Aorta (tissue), 5 donors: ENCODE results near the gene DYNLT4. TPM values are rescaled to one million over a fixed set of nuclear protein-coding genes. Genes with fewer than 3 reads are reported as not detected.

Experiments
- ATAC-seq: fragments of 200-7000 bp; cut with Tn5 transposase; one replicate; pipeline ENCODE4 v1.9.1; 2022; ENCODE audit warnings: moderate library complexity; ENCODE audit not compliant: low FRiP score
- DNase-seq, 2 donors: peaks; one replicate each; pipeline ENCODE4 v3.0.0-alpha.2; 2020
- H3K27ac ChIP-seq, 2 donors: one replicate each; pipeline ENCODE4 v1.5.1; 2013; ENCODE audit warnings: low read length in 2 of 2, mild to moderate bottlenecking in 2 of 2, moderate library complexity in 2 of 2, control low read depth in 1 of 2, inconsistent platforms in 1 of 2, low read depth in 1 of 2
- H3K27me3 ChIP-seq, 2 donors: one replicate each; pipeline ENCODE4 v1.6.1; 2013; ENCODE audit warnings: control low read depth in 1 of 2, low read length in 1 of 2, mild to moderate bottlenecking in 1 of 2, moderate library complexity in 1 of 2; ENCODE audit not compliant: insufficient read depth in 2 of 2, control insufficient read depth in 1 of 2
- H3K36me3 ChIP-seq, 2 donors: one replicate each; pipeline ENCODE4 v1.6.1; 2013; ENCODE audit warnings: control low read depth in 1 of 2, low read length in 1 of 2, mild to moderate bottlenecking in 1 of 2; ENCODE audit not compliant: insufficient read depth in 2 of 2, control insufficient read depth in 1 of 2
- H3K4me1 ChIP-seq, 2 donors: one replicate each; pipeline ENCODE4 v1.6.1; 2013; ENCODE audit warnings: low read length in 2 of 2, control low read depth in 1 of 2, mild to moderate bottlenecking in 1 of 2, moderate library complexity in 1 of 2; ENCODE audit not compliant: insufficient read depth in 2 of 2, control insufficient read depth in 1 of 2
- H3K4me3 ChIP-seq, 2 donors: one replicate each; pipeline ENCODE4 v1.5.1; 2013; ENCODE audit warnings: low read length in 2 of 2, control low read depth in 1 of 2, mild to moderate bottlenecking in 1 of 2
- H3K9me3 ChIP-seq: one replicate; pipeline ENCODE4 v1.6.1; 2013; ENCODE audit warnings: mild to moderate bottlenecking, low read length; ENCODE audit not compliant: control insufficient read depth
- WGBS, 2 donors: extraction: QIAGEN DNeasy Blood & Tissue Kit; methylation state at CpG; one replicate each; pipeline ENCODE4 v1.1.7; 2013; 5-methylcytosine and 5-hydroxymethylcytosine counted together
- intact Hi-C, 2 donors: fragments of 100-400 bp; cut with DNase I; formaldehyde crosslinking; loops; one replicate each; pipeline versions ENCODE4 v1.14.2 to v1.15.0; 2022
- polyA plus RNA-seq, 2 donors: library from polyadenylated mRNA; stranded (reverse); fragments of 200-250 nt; gene quantifications; one replicate each; pipeline ENCODE4 v1.2.3, GENCODE V29; 2013
- total RNA-seq, 2 donors: library from RNA; stranded (reverse); fragmentation: NEBNext Ultra II Directional; extraction: Animal tissue kit (Norgen Biotek cat#: 25700); gene quantifications; one replicate each; pipeline ENCODE4 v1.2.1, GENCODE V29; 2021
- donor health status: healthy with polysubstance abuse.
- donor health status: Bipolar disorder and iron deficiency.
- donor health status: DM: no; HTN: no; CAD: no.
- donor health status: DM: no; HTN: no; CAD: no.
- donor health status: DM: yes; HTN: yes; CAD: no.

The DYNLT4 gene
- total and polyA plus RNA-seq, 4 donors: 0.81 to 3.0 (median 0.87) TPM; not detected in 1

GRCh38 chr1:44831516-44831915, 24.4 kb upstream of the DYNLT4 start:
- no peak overlapping the region for H3K27ac ChIP-seq
- no peaks in the 10 kb centered on the region for H3K36me3 ChIP-seq
- H3K4me3 ChIP-seq: no peak overlapping the region
- no peaks in the 10 kb centered on the region for H3K9me3 ChIP-seq
- intact Hi-C loops: loop anchor here (5.0 to 10.0 kb wide), 3 partner anchors 44 to 473 kb away; partner anchors contain the start of gene BEST4 (in 2 of the 2)
- DNase-seq: peak in 1 of 2 donors; percentile 56
- no peaks in the 10 kb centered on the region for H3K4me1 ChIP-seq
- 63 to 72% methylated on average over 9 of the region's 9 CpGs for whole genome bisulfite sequencing, 2 donors
- ATAC-seq: no peak
- H3K27me3 ChIP-seq: no peaks in the 10 kb centered on the region

- H3K36me3 ChIP-seq: no peaks in the 10 kb centered on the region
- H3K27ac ChIP-seq: no peak overlapping the region
- intact Hi-C loops: loop anchor here (5.0 to 10.0 kb wide), 3 partner anchors 44 to 474 kb away; partner anchors contain the start of gene BEST4 (in 2 of the 2)
- H3K27me3 ChIP-seq: no peaks in the 10 kb centered on the region
- WGBS, 2 donors: 84 to 97% methylated on average over 10 of the region's 10 CpGs
- H3K9me3 ChIP-seq: no peaks in the 10 kb centered on the region
- H3K4me1 ChIP-seq: no peaks in the 10 kb centered on the region
- no peak overlapping the region for H3K4me3 ChIP-seq
- DNase-seq: no peak
- no peak for ATAC-seq
Observed at GRCh38 chr1:44830900-44831304, 23.8 kb upstream of the DYNLT4 start.

GRCh38 chr1:44829506-44830384, 22.6 kb upstream of the DYNLT4 start:
- ATAC-seq (no peak), DNase-seq (peak in 1 of 2 donors; percentile 62)
- Histone ChIP-seq H3K9me3 (no peaks in the 10 kb centered on the region), H3K4me3 (no peak overlapping the region), H3K27me3 (no peaks in the 10 kb centered on the region), H3K4me1 (no peaks in the 10 kb centered on the region), H3K36me3 (no peaks in the 10 kb centered on the region), H3K27ac (no peak overlapping the region)
- 89 to 90% methylated on average over 12 of the region's 12 CpGs for WGBS, 2 donors
- intact Hi-C loops: loop anchor here (5.0 to 10.0 kb wide), 3 partner anchors 42 to 475 kb away; partner anchors contain the start of gene BEST4 (in 2 of the 2)

- Histone ChIP-seq H3K4me1 (no peaks in the 10 kb centered on the region), H3K4me3 (no peak overlapping the region), H3K27ac (no peak overlapping the region), H3K36me3 (no peaks in the 10 kb centered on the region), H3K27me3 (no peaks in the 10 kb centered on the region), H3K9me3 (no peaks in the 10 kb centered on the region)
- ATAC-seq: no peak
- intact Hi-C loops: no loop called here
- peak in 1 of 2 donors; percentile 68 for DNase-seq
- WGBS, 2 donors: 95% methylated on average over 15 of the region's 15 CpGs
Observed at GRCh38 chr1:44828841-44829440, 21.8 kb upstream of the DYNLT4 start.

GRCh38 chr1:44828003-44828651, 21.0 kb upstream of the DYNLT4 start:
- intact Hi-C loops: no loop called here
- no peak overlapping the region for H3K4me3 ChIP-seq
- no peak for ATAC-seq
- WGBS, 2 donors: 93 to 94% methylated on average over 21 of the region's 21 CpGs
- no peaks in the 10 kb centered on the region for H3K27me3 ChIP-seq
- no peaks in the 10 kb centered on the region for H3K9me3 ChIP-seq
- no peaks in the 10 kb centered on the region for H3K36me3 ChIP-seq
- peak in 1 of 2 donors; percentile 75 for DNase-seq
- H3K27ac ChIP-seq: no peak overlapping the region
- H3K4me1 ChIP-seq: no peaks in the 10 kb centered on the region

- intact Hi-C loops: no loop called here
- Histone ChIP-seq H3K4me1 (no peaks in the 10 kb centered on the region), H3K36me3 (no peaks in the 10 kb centered on the region), H3K4me3 (no peak overlapping the region), H3K27me3 (no peaks in the 10 kb centered on the region), H3K27ac (no peak overlapping the region), H3K9me3 (no peaks in the 10 kb centered on the region)
- DNase-seq (peak in 1 of 2 donors; percentile 73), ATAC-seq (no peak)
- 88 to 91% methylated on average over 28 of the region's 28 CpGs for WGBS, 2 donors
Observed at GRCh38 chr1:44827197-44828002, 20.2 kb upstream of the DYNLT4 start.

- Histone ChIP-seq H3K36me3 (no peaks in the 10 kb centered on the region), H3K4me3 (no peak overlapping the region), H3K9me3 (no peaks in the 10 kb centered on the region), H3K27me3 (no peaks in the 10 kb centered on the region), H3K4me1 (no peaks in the 10 kb centered on the region), H3K27ac (no peak overlapping the region)
- peak; percentile 86 to 92 for DNase-seq
- intact Hi-C loops: no loop called here
- ATAC-seq: peak; percentile 83
- 76 to 85% methylated on average over 24 of the region's 24 CpGs for WGBS, 2 donors
Observed at GRCh38 chr1:44826375-44827196, 19.4 kb upstream of the DYNLT4 start.
